Measurements from ENCODE around the gene BPIFB3. TPM values are rescaled to one million over a fixed set of nuclear protein-coding genes. Genes with fewer than 3 reads are reported as not detected.

BPIFB3 gene
- total RNA-seq, 1 experiment from 2014 or later: not detected

DNA sequence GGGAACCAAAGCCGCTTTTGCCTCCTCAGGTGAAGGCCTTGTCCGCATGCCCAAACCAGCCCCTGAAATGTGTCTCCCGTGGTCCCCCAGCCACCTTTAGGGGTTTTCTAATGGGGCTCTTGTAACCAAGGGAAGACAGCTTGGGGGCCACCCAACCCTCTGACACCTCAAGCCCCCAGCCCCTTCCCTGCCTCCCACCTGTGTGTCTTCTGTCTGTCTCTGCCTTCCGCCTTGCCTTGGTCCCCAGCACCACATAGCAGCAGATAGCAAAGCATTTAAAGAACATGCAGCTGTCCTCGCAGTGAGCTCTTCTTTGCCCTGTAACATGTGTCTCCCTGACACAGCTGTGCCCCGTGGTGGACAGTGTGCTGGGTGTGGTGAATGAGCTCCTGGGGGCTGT lies 9.6 kb downstream of the BPIFB3 start:
- POLR2A ChIA-PET (ENCODE audit: low non-redundant PET): no interaction called here
- no TSS peak for BruUV-seq (replicated peaks)
- CTCF ChIA-PET: no interaction called here

DNA sequence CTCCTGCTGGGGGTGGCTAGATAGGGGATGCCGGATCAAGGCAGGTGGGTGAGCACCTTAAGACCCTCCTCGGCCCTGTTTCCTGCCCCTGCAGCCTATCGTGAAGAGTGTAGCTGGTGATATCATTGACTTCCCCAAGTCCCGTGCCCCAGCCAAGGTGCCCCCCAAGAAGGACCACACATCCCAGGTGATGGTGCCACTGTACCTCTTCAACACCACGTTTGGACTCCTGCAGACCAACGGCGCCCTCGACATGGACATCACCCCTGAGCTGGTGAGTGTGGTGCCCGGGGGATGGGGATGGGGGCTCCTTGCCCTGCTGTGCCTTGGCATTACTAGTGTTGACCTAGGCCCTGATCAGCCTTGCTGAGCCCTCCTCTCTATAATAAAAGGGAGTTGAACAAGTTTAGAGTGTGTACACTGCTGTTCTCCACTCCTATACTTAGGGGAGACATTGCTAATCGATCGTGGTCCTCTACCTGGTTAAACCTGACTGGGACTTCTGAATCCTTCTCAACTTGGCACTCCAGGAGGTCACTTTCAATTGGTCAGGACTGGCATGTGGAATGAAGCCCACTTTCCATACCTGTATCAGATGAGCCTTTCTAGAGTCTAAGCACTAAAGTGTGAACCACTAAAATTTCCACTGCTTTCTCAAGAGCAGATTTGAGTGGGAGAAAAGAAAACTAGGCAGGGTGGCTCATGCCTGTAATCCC lies 11.0 kb downstream of the BPIFB3 start:
- POLR2A ChIA-PET (ENCODE audit: low non-redundant PET): no interaction called here
- Histone ChIP-seq H3K9me3 (ENCODE audit: low read depth, low read length, poor library complexity, severe bottlenecking) (no peaks in the 10 kb centered on the region), H3K4me1 (ENCODE audit: insufficient read depth, low read length, poor library complexity, severe bottlenecking) (no peaks in the 10 kb centered on the region), H3K4me3 (ENCODE audit: low read depth, low read length, poor library complexity, severe bottlenecking) (no peak overlapping the region), H3K27me3 (replicated peaks; ENCODE audit: insufficient read depth, low read depth, low read length, poor library complexity) (no peaks in the 10 kb centered on the region), H3K27ac (ENCODE audit: low read depth, low read length, poor library complexity, severe bottlenecking) (no peak overlapping the region), H3K36me3 (ENCODE audit: insufficient read depth, low read length, poor library complexity, severe bottlenecking) (no peaks in the 10 kb centered on the region)
- intact Hi-C loops (cut with micrococcal nuclease; ENCODE audit: unreplicated experiment): no loop called here
- CTCF ChIA-PET: no interaction called here
- no TSS peak for BruUV-seq (replicated peaks)
- DNase-seq (ENCODE audit: low spot score): no peak
- no peak for TF ChIP-seq CTCF (conservative IDR thresholded peaks at IDR 0.05; ENCODE audit: low read depth, low read length)
- no peak for TF ChIP-seq EZH2 (IDR thresholded peaks at IDR 0.05; ENCODE audit: borderline replicate concordance, low read depth, low read length, poor library complexity, severe bottlenecking)

More for the DNA sequence above, 9.6 kb downstream of the BPIFB3 start:
- intact Hi-C loops (cut with micrococcal nuclease; ENCODE audit: unreplicated experiment): no loop called here
- Histone ChIP-seq H3K9me3 (ENCODE audit: low read depth, low read length, poor library complexity, severe bottlenecking) (no peaks in the 10 kb centered on the region), H3K27ac (ENCODE audit: low read depth, low read length, poor library complexity, severe bottlenecking) (no peak overlapping the region), H3K36me3 (ENCODE audit: insufficient read depth, low read length, poor library complexity, severe bottlenecking) (no peaks in the 10 kb centered on the region), H3K4me1 (ENCODE audit: insufficient read depth, low read length, poor library complexity, severe bottlenecking) (no peaks in the 10 kb centered on the region), H3K4me3 (ENCODE audit: low read depth, low read length, poor library complexity, severe bottlenecking) (no peak overlapping the region), H3K27me3 (replicated peaks; ENCODE audit: insufficient read depth, low read depth, low read length, poor library complexity) (no peaks in the 10 kb centered on the region)
- TF ChIP-seq EZH2 (IDR thresholded peaks at IDR 0.05; ENCODE audit: borderline replicate concordance, low read depth, low read length, poor library complexity, severe bottlenecking): no peak
- no peak for TF ChIP-seq CTCF (conservative IDR thresholded peaks at IDR 0.05; ENCODE audit: low read depth, low read length)
- DNase-seq (ENCODE audit: low spot score): no peak

GRCh38 chr20:33065785-33066184 lies 12.1 kb downstream of the BPIFB3 start:
- intact Hi-C loops (cut with micrococcal nuclease; ENCODE audit: unreplicated experiment): no loop called here
- no TSS peak for BruUV-seq (replicated peaks)
- H3K4me1 ChIP-seq (ENCODE audit: insufficient read depth, low read length, poor library complexity, severe bottlenecking): no peaks in the 10 kb centered on the region
- no peaks in the 10 kb centered on the region for H3K9me3 ChIP-seq (ENCODE audit: low read depth, low read length, poor library complexity, severe bottlenecking)
- DNase-seq (ENCODE audit: low spot score): no peak
- H3K36me3 ChIP-seq (ENCODE audit: insufficient read depth, low read length, poor library complexity, severe bottlenecking): no peaks in the 10 kb centered on the region
- H3K27me3 ChIP-seq (replicated peaks; ENCODE audit: insufficient read depth, low read depth, low read length, poor library complexity): no peaks in the 10 kb centered on the region
- ChIA-PET CTCF (no interaction called here), POLR2A (ENCODE audit: low non-redundant PET) (no interaction called here)
- no peak overlapping the region for H3K4me3 ChIP-seq (ENCODE audit: low read depth, low read length, poor library complexity, severe bottlenecking)
- TF ChIP-seq CTCF (conservative IDR thresholded peaks at IDR 0.05; ENCODE audit: low read depth, low read length) (no peak), EZH2 (IDR thresholded peaks at IDR 0.05; ENCODE audit: borderline replicate concordance, low read depth, low read length, poor library complexity, severe bottlenecking) (no peak)
- H3K27ac ChIP-seq (ENCODE audit: low read depth, low read length, poor library complexity, severe bottlenecking): no peak overlapping the region

Data from A673 (cell line).